RWPE2 (cell line): Measurements from ENCODE around the gene CPB2.

Experiments used
- ATAC-seq: fragments of 200-7000 bp; cut with Tn5 transposase; 3 replicates; pipeline ENCODE4 v1.9.1; 2021; ENCODE audit warnings: low read depth
- DNase-seq: peaks from one replicate; pipeline ENCODE4 v3.0.0-alpha.2; 2020; ENCODE audit warnings: low spot score
- H3K27ac ChIP-seq: fragments of 450-650 bp; 2 replicates; pipeline ENCODE4 v1.5.1; 2017; ENCODE audit warnings: mild to moderate bottlenecking; ENCODE audit not compliant: poor library complexity, severe bottlenecking
- H3K27me3 ChIP-seq: fragments of 250-450 bp; sonication (Bioruptor Pico); 2 replicates; pipeline ENCODE4 v1.5.1; 2021; ENCODE audit warnings: mild to moderate bottlenecking, moderate library complexity; ENCODE audit not compliant: insufficient read depth, poor library complexity, severe bottlenecking
- H3K36me3 ChIP-seq: fragments of 250-450 bp; sonication (Bioruptor Pico); 2 replicates; pipeline ENCODE4 v1.5.1; 2020; ENCODE audit warnings: low read depth, mild to moderate bottlenecking, moderate library complexity
- H3K4me1 ChIP-seq: fragments of 250-450 bp; sonication (Bioruptor Pico); 2 replicates; pipeline ENCODE4 v1.5.1; 2021; ENCODE audit warnings: mild to moderate bottlenecking, moderate library complexity; ENCODE audit not compliant: insufficient read depth, poor library complexity, severe bottlenecking
- H3K4me3 ChIP-seq: fragments of 250-450 bp; sonication (Bioruptor Pico); 2 replicates; pipeline ENCODE4 v1.5.1; 2021; ENCODE audit warnings: mild to moderate bottlenecking, moderate library complexity; ENCODE audit not compliant: severe bottlenecking
- H3K9me3 ChIP-seq: fragments of 250-450 bp; sonication (Bioruptor Pico); 2 replicates; pipeline ENCODE4 v1.5.1; 2021; ENCODE audit warnings: mild to moderate bottlenecking, moderate library complexity; ENCODE audit not compliant: severe bottlenecking
- CTCF ChIP-seq: fragments of 450-650 bp; IDR thresholded peaks from one replicate; pipeline ENCODE4 v1.5.1; 2017; ENCODE audit warnings: mild to moderate bottlenecking, moderate library complexity; ENCODE audit not compliant: poor library complexity, severe bottlenecking

The CPB2 gene

DNA sequence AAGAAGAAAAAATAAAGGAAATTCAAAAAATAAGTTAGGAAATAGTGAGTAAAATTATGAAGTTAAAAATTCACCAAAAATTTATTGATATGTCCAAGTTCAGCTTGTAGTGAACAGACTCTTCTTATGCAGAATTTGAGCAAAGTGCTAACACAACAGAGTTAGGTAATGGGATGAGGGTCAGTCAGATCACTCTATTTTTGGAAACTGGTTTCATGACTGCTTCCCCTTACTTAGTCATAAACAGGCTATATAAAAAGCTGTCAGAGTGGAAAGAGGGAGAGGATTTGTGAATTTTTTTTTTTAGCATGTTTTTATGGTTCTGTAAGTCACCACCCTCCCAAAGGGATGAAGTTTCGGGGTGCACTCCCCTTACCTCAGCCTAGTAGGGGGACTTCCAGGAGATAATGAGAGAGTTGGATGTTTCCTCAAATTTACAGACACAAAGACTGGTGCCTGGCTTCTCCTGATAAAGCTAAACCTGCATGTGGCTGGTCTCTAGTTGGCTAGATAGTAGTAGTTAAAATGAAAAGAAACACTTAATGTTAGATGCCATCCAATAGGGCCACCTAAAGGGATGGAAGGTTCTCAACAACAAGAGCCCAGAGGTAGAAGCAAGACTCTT lies 4.5 kb downstream of the CPB2 start:
- no peak for DNase-seq
- Histone ChIP-seq H3K27ac (no peak overlapping the region), H3K27me3 (no peaks in the 10 kb centered on the region), H3K9me3 (no peaks in the 10 kb centered on the region), H3K4me1 (no peaks in the 10 kb centered on the region), H3K4me3 (no peak overlapping the region), H3K36me3 (no peaks in the 10 kb centered on the region)
- ATAC-seq, result no peak
- no peak for TF ChIP-seq CTCF

DNA sequence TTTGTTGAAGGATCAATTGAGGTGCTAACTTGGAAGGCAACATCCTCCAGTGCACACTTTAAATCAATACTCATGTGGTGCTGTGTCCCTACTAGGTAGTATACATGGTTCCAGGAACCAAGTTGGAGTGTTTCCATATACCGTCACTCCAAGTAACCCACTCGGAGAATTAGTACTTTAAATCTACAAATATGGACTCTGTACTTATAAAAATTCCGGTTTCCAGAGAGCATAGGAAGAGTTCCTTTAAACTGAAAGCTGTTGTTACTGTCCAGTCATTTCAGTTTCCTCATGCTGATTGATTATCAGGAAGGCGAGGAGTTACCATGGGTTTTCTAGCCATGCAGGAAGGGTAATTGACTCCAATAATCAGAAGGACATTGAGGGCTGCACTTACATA lies 7.2 kb downstream of the CPB2 start:
- no peak for ATAC-seq
- Histone ChIP-seq H3K27ac (no peak overlapping the region), H3K27me3 (no peaks in the 10 kb centered on the region), H3K4me1 (no peaks in the 10 kb centered on the region), H3K9me3 (no peaks in the 10 kb centered on the region), H3K36me3 (no peaks in the 10 kb centered on the region), H3K4me3 (no peak overlapping the region)
- no peak for TF ChIP-seq CTCF
- DNase-seq, result no peak

- no peak for ATAC-seq
- H3K9me3 ChIP-seq, result no peaks in the 10 kb centered on the region
- no peaks in the 10 kb centered on the region for H3K27me3 ChIP-seq
- H3K4me3 ChIP-seq, result no peak overlapping the region
- DNase-seq, result no peak
- no peaks in the 10 kb centered on the region for H3K36me3 ChIP-seq
- H3K4me1 ChIP-seq, result no peaks in the 10 kb centered on the region
- no peak overlapping the region for H3K27ac ChIP-seq
- TF ChIP-seq CTCF, result no peak
These were observed 7.8 kb downstream of the CPB2 start for GRCh38 chr13:46097015-46097414.

DNA sequence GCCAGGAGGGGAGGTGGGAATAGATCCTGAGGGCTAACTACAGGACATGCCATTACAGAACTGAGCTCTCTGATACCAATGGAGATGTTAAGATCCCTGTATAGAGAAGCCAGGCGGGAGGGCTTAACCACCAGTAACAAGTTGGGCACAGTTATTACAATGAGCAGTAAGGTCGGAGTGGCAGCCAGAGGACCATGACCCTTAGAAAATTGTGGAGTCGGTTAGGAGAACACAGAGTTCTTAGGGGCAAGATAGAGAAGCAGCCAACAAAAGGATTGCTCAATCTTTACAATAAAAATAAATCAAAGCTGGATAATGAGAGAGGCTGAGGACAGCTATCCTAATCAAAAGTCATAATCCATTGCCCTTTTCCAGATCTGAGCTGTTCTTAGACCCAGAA lies 10.4 kb downstream of the CPB2 start:
- H3K36me3 ChIP-seq, result no peaks in the 10 kb centered on the region
- H3K27me3 ChIP-seq, result no peaks in the 10 kb centered on the region
- H3K9me3 ChIP-seq, result no peaks in the 10 kb centered on the region
- TF ChIP-seq CTCF, result no peak
- no peaks in the 10 kb centered on the region for H3K4me1 ChIP-seq
- H3K27ac ChIP-seq, result no peak overlapping the region
- no peak overlapping the region for H3K4me3 ChIP-seq
- ATAC-seq, result no peak
- no peak for DNase-seq

DNA sequence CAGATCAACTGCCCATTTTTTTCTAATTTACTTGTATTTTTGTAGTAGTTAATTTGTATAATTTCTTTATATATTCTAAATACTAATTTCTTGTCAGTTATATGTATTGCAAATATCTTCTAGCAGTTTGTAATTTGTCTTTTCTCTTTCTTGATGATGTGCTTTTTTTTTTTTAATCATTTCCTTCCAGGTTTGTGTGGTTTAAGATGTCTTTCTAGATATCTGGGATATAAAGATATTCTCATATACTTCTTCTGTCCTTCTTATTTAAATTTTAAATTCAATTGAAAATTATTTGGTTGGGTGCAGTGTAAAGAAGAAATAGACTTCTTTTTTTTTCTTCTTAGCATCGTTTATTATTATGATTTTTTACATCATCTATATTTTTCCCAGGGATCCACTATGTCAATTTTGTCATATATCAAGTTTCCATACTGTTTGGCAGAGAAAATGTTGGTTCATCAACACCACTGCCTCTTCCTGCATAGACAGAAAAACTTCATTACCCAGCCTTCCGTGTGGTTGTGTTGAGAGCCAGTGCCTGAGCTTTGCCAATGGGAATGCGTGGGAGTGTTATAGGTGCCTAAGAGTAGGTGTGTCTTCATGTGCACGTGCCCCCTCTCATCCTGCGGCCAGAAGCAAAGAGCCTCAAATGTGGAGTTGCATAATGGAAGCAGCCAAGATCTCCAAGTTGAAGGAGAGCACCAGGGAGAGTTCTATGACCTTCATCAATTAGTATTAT lies 15.8 kb downstream of the CPB2 start:
- Histone ChIP-seq H3K9me3 (no peaks in the 10 kb centered on the region), H3K36me3 (no peaks in the 10 kb centered on the region), H3K4me3 (no peak overlapping the region), H3K4me1 (no peaks in the 10 kb centered on the region), H3K27ac (no peak overlapping the region), H3K27me3 (no peaks in the 10 kb centered on the region)
- DNase-seq, result no peak
- no peak for TF ChIP-seq CTCF
- no peak for ATAC-seq
